Prostate gland (tissue), 2 donors: ENCODE results near the gene LCN9. TPM values are rescaled to one million over a fixed set of nuclear protein-coding genes. Genes with fewer than 3 reads are reported as not detected.

ENCODE experiments used
- DNase-seq: peaks from one replicate; pipeline ENCODE4 v3.0.0-alpha.2; 2019; ENCODE audit warnings: low spot score
- H3K27ac ChIP-seq, 2 donors: fragments of 200-600 bp; sonication (generic); 2 replicates each; pipeline ENCODE4 v1.5.1; 2017 to 2019
- H3K27me3 ChIP-seq: fragments of 200-600 bp; sonication (generic); replicated peaks from 2 replicates; pipeline ENCODE4 v1.5.1; 2019; ENCODE audit not compliant: insufficient read depth
- H3K36me3 ChIP-seq, 2 donors: fragments of 200-600 bp; sonication (generic); 1 replicate in 1 of 2; 2 replicates in 1 of 2; pipeline versions ENCODE4 v1.5.1 to v1.8.1; 2017 to 2019
- H3K4me1 ChIP-seq: fragments of 200-600 bp; sonication (generic); replicated peaks from 2 replicates; pipeline ENCODE4 v1.5.1; 2019
- H3K4me3 ChIP-seq, 2 donors: fragments of 200-600 bp; sonication (generic); 2 replicates each; pipeline ENCODE4 v1.5.1; 2017 to 2019
- H3K9me3 ChIP-seq: fragments of 200-600 bp; sonication (generic); 2 replicates; pipeline ENCODE4 v1.5.1; 2017
- POLR2A ChIP-seq: fragments of 450-650 bp; IDR thresholded peaks from one replicate; pipeline ENCODE4 v1.6.1; 2016; ENCODE audit warnings: antibody characterized with exemption, mild to moderate bottlenecking
- POLR2AphosphoS5 ChIP-seq: sonication (generic); formaldehyde crosslinking; IDR thresholded peaks from one replicate; pipeline ENCODE4 v1.6.1; 2017; ENCODE audit warnings: antibody characterized with exemption
- WGBS: methylation state at CpG from one replicate; pipeline ENCODE4 v1.1.5; 2018; 5-methylcytosine and 5-hydroxymethylcytosine counted together
- intact Hi-C: fragments of 100-400 bp; cut with DNase I; formaldehyde crosslinking; loops from one replicate; pipeline ENCODE4 v1.14.2; 2022
- total RNA-seq, 2 donors: library from RNA; depleted of rRNA; stranded (reverse); fragments of >200 nt; gene quantifications; one replicate each; pipeline ENCODE4 v1.1.0, GENCODE V29; 2016
- TF ChIP-seq, protein P1 (sequence below), 4 experiments: fragments of 200-600 bp in 2 of 4; fragments of 450-650 bp in 2 of 4; sonication (generic) in 2 of 4; IDR thresholded peaks; 1 replicate in 3 of 4; 2 replicates in 1 of 4; pipeline ENCODE4 v1.5.1; 2016 to 2019; ENCODE audit warnings: antibody characterized with exemption in 4 of 4, mild to moderate bottlenecking in 2 of 4, moderate library complexity in 2 of 4

LCN9 gene
- total RNA-seq, 2 donors from 2014 or later, result not detected

DNA sequence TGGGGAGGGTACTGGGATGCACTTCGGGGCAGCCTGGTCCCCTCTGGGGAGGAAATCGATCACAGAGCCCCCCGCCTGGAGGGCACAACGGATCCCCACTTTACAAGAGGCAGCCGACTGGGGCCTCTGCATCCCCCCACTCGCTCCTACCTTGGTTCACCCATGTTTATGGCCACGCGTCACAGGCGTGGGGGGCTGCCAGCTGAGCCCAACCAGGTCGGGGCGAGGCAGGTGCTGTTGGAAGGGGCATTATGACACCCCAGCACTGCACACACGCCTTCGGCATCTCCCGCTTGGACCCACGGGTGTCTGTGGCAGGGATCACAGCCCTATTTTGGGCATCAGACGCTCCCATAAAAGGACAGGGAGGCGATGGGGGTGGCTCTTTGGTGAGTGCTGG is 21.6 kb downstream of the LCN9 start:
- no peak overlapping the region for H3K27ac ChIP-seq
- WGBS, result 69% methylated on average over 17 of the region's 17 CpGs
- TF ChIP-seq POLR2A (no peak), POLR2AphosphoS5 (no peak)
- TF ChIP-seq, protein P1, sequence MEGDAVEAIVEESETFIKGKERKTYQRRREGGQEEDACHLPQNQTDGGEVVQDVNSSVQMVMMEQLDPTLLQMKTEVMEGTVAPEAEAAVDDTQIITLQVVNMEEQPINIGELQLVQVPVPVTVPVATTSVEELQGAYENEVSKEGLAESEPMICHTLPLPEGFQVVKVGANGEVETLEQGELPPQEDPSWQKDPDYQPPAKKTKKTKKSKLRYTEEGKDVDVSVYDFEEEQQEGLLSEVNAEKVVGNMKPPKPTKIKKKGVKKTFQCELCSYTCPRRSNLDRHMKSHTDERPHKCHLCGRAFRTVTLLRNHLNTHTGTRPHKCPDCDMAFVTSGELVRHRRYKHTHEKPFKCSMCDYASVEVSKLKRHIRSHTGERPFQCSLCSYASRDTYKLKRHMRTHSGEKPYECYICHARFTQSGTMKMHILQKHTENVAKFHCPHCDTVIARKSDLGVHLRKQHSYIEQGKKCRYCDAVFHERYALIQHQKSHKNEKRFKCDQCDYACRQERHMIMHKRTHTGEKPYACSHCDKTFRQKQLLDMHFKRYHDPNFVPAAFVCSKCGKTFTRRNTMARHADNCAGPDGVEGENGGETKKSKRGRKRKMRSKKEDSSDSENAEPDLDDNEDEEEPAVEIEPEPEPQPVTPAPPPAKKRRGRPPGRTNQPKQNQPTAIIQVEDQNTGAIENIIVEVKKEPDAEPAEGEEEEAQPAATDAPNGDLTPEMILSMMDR (IDR thresholded peaks at IDR 0.05), result no peak
- no peaks in the 10 kb centered on the region for H3K36me3 ChIP-seq
- intact Hi-C loops, result no loop called here
- no peaks in the 10 kb centered on the region for H3K9me3 ChIP-seq
- no peak overlapping the region for H3K4me3 ChIP-seq
- H3K27me3 ChIP-seq, result peaks cover 2% of the 10 kb centered on the region
- DNase-seq, result no peak
- no peaks in the 10 kb centered on the region for H3K4me1 ChIP-seq

DNA sequence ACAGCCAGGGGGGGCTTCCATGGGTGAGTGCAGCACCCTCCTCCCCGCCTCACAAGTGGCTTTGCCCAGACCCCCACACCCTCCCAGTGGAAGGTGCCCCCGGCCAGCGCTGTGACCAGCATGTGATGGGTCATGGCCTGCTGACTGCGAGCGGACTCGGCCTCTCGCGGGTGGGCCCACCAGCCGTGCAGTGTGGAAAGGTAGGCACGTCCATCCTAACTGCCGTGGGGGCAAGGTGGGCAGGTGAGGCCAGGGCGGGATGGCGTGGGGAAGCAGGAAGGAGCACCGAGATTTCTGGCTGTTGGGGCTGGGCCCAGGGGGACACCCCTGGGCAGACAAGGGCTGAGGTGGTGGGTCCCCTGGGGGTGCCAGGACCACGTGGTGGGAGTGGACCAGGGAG is 24.1 kb downstream of the LCN9 start:
- Histone ChIP-seq H3K4me3 (no peak overlapping the region), H3K27ac (no peak overlapping the region), H3K27me3 (peaks cover 3% of the 10 kb centered on the region), H3K4me1 (no peaks in the 10 kb centered on the region), H3K9me3 (no peaks in the 10 kb centered on the region), H3K36me3 (no peaks in the 10 kb centered on the region)
- intact Hi-C loops, result no loop called here
- TF ChIP-seq, protein P1 (IDR thresholded peaks at IDR 0.05), result no peak
- TF ChIP-seq POLR2A, result no peak
- no peak for TF ChIP-seq POLR2AphosphoS5
- 89% methylated on average over 15 of the region's 15 CpGs for WGBS
- no peak for DNase-seq

DNA sequence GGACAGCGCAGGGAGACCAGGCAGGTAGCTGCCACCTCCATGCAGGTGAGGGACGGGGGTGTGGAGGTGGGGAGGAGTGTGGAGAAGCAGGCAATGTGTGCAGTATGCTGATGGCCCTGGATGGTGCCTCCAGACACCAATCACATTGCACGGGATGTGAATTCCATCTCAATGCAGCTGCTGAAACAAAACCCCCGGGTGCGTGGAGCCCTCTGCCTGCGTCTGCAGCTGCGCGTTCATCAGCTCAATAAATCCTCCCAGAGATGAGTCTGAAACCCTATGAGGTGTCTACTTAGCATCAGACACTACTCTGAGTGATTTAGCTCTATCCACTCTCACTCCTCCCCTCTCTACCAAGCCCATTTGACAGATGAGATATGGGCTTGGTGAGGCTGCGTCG is 25.9 kb downstream of the LCN9 start:
- no peak overlapping the region for H3K27ac ChIP-seq
- TF ChIP-seq, protein P1 (IDR thresholded peaks at IDR 0.05), result no peak
- TF ChIP-seq POLR2AphosphoS5, result no peak
- no peak for TF ChIP-seq POLR2A
- WGBS, result 82% methylated on average over 10 of the region's 10 CpGs
- DNase-seq, result no peak
- no peak overlapping the region for H3K4me3 ChIP-seq
- no peaks in the 10 kb centered on the region for H3K4me1 ChIP-seq
- peaks cover 7% of the 10 kb centered on the region for H3K27me3 ChIP-seq
- H3K9me3 ChIP-seq, result no peaks in the 10 kb centered on the region
- intact Hi-C loops, result no loop called here
- H3K36me3 ChIP-seq, result no peaks in the 10 kb centered on the region

DNA sequence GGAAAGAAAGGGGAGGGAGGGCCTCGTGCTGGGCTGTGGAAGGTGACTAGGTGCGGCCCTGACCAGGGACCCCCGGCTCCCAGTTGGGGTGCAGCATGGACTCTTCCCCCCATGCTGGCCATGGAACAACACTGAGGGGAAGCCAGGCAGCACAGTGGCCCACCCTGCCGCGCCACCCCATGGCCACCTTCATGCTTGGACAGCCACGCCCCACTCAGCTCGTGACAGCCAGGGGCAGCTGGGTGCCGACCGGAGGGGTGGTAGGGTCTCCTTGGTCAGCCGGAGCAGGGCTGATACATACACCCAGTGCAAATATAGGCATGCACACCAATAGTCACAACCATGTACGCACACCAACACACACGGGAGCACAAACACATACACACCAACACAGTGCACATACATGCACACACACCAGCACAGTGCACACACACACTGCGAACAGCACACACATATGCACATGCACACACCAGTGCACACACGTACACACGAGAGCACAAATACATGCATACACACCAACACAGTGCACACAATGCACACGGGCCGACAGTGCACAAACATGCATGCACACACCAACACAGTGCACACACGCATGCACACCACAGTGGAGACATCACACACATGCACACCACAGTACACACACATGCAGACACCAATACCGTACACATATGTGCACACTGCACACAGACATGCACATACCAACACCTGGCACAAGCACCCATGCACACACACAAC is 27.9 kb downstream of the LCN9 start:
- H3K4me1 ChIP-seq, result no peaks in the 10 kb centered on the region
- H3K36me3 ChIP-seq, result no peaks in the 10 kb centered on the region
- DNase-seq, result no peak
- 92% methylated on average over 19 of the region's 19 CpGs for WGBS
- H3K27ac ChIP-seq, result no peak overlapping the region
- no peak overlapping the region for H3K4me3 ChIP-seq
- H3K9me3 ChIP-seq, result no peaks in the 10 kb centered on the region
- TF ChIP-seq POLR2A, result no peak
- TF ChIP-seq POLR2AphosphoS5, result no peak
- TF ChIP-seq, protein P1 (IDR thresholded peaks at IDR 0.05), result no peak
- intact Hi-C loops, result no loop called here
- peaks cover 7% of the 10 kb centered on the region for H3K27me3 ChIP-seq

DNA sequence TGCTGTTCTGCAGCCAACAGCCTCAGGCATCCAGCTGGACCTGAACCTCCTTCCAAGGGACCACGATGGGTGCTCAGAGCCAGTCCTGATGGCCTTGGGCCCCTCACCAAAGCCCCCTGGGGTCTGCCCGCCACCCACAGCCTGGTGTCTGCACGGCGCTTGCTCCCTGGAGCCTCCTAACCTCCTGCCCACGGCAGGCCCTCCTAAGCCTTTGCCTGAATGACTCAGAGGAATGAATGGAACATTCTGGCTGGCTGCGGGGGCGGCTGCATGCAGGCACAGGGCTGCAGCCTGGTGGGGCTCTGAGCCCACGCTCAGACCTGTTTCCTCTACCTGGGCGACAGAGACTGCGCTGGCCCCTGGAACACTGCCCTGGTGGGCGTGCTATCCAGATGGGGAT is 29.3 kb downstream of the LCN9 start:
- TF ChIP-seq POLR2AphosphoS5 (no peak), POLR2A (no peak)
- TF ChIP-seq, protein P1 (IDR thresholded peaks at IDR 0.05), result no peak
- Histone ChIP-seq H3K27me3 (peaks cover 7% of the 10 kb centered on the region), H3K9me3 (no peaks in the 10 kb centered on the region), H3K4me1 (no peaks in the 10 kb centered on the region), H3K4me3 (no peak overlapping the region), H3K36me3 (no peaks in the 10 kb centered on the region), H3K27ac (no peak overlapping the region)
- WGBS, result 61% methylated on average over 10 of the region's 11 CpGs
- no peak for DNase-seq
- intact Hi-C loops, result no loop called here
